Astrocyte (in vitro differentiated cells and primary cell): Measurements from ENCODE around the gene ADD3. TPM values are rescaled to one million over a fixed set of nuclear protein-coding genes. Genes with fewer than 3 reads are reported as not detected.

Experiments
- DNase-seq: peaks from one replicate; pipeline ENCODE4 v3.0.0-alpha.2; 2010; ENCODE audit warnings: low read depth
- FAIRE-seq: peaks from 2 replicates; lab custom pipeline; 2011; peaks lifted over from hg19 to GRCh38; lab: Jason Lieb, UNC
- H2AFZ ChIP-seq: 2 replicates; pipeline ENCODE4 v1.6.0; 2012; ENCODE audit warnings: low read depth, low read length, inconsistent platforms
- H3K27ac ChIP-seq: 2 replicates; pipeline ENCODE4 v1.5.1; 2011; ENCODE audit warnings: low read depth, low read length, inconsistent platforms
- H3K27me3 ChIP-seq: 2 replicates; pipeline ENCODE4 v1.6.0; 2011; ENCODE audit warnings: low read length, inconsistent platforms; ENCODE audit not compliant: insufficient read depth
- H3K36me3 ChIP-seq: 2 replicates; pipeline ENCODE4 v1.5.1; 2011; ENCODE audit warnings: low read length, inconsistent platforms; ENCODE audit not compliant: insufficient read depth
- H3K4me1 ChIP-seq: 2 replicates; pipeline ENCODE4 v1.5.1; 2011; ENCODE audit warnings: low read length, inconsistent platforms; ENCODE audit not compliant: insufficient read depth
- H3K4me2 ChIP-seq: 2 replicates; pipeline ENCODE4 v1.6.0; 2012; ENCODE audit warnings: low read length, inconsistent platforms
- H3K4me3 ChIP-seq: 2 replicates; pipeline ENCODE4 v1.5.1; 2011; ENCODE audit warnings: low read depth, mild to moderate bottlenecking, low read length, inconsistent platforms; ENCODE audit not compliant: insufficient read depth
- H3K79me2 ChIP-seq: 2 replicates; pipeline ENCODE4 v1.6.0; 2012; ENCODE audit warnings: mild to moderate bottlenecking, low read length, inconsistent platforms; ENCODE audit not compliant: insufficient read depth
- H3K9ac ChIP-seq: 2 replicates; pipeline ENCODE4 v1.6.0; 2012; ENCODE audit warnings: mild to moderate bottlenecking, low read length, inconsistent platforms
- H3K9me3 ChIP-seq: 2 replicates; pipeline ENCODE4 v1.5.1; 2012; ENCODE audit warnings: low read depth, mild to moderate bottlenecking, low read length, inconsistent platforms; ENCODE audit not compliant: insufficient read depth
- H4K20me1 ChIP-seq: 2 replicates; pipeline ENCODE4 v1.6.0; 2012; ENCODE audit warnings: low read length, inconsistent platforms; ENCODE audit not compliant: insufficient read depth
- H3K27ac Mint-ChIP-seq: one replicate; pipeline ENCODE4 v1.8.0; 2021; ENCODE audit warnings: mild to moderate bottlenecking, mixed read lengths; ENCODE audit not compliant: unreplicated experiment
- H3K27me3 Mint-ChIP-seq: one replicate; pipeline ENCODE4 v1.8.0; 2021; ENCODE audit warnings: low read depth, mixed read lengths; ENCODE audit not compliant: unreplicated experiment
- H3K36me3 Mint-ChIP-seq: one replicate; pipeline ENCODE4 v1.8.0; 2021; ENCODE audit warnings: low read depth, mixed read lengths; ENCODE audit not compliant: unreplicated experiment
- H3K4me1 Mint-ChIP-seq: one replicate; pipeline ENCODE4 v1.8.0; 2021; ENCODE audit warnings: low read depth, mixed read lengths; ENCODE audit not compliant: unreplicated experiment
- H3K4me3 Mint-ChIP-seq: one replicate; pipeline ENCODE4 v1.8.0; 2021; ENCODE audit warnings: mild to moderate bottlenecking, moderate library complexity, mixed read lengths; ENCODE audit not compliant: unreplicated experiment
- H3K9me3 Mint-ChIP-seq: one replicate; pipeline ENCODE4 v1.8.0; 2021; ENCODE audit warnings: mild to moderate bottlenecking, mixed read lengths; ENCODE audit not compliant: unreplicated experiment
- CTCF ChIP-seq: IDR thresholded peaks from 2 replicates; pipeline ENCODE4 v1.5.1; 2011; ENCODE audit warnings: low read depth, mild to moderate bottlenecking, inconsistent platforms, low read length, moderate library complexity; ENCODE audit not compliant: insufficient read depth
- EZH2 ChIP-seq: IDR thresholded peaks from 2 replicates; pipeline ENCODE4 v1.6.1; 2012; ENCODE audit warnings: mild to moderate bottlenecking, low read length, inconsistent platforms; ENCODE audit not compliant: insufficient read depth
- total RNA-seq: library from RNA; stranded (reverse); gene quantifications from 2 replicates; pipeline ENCODE4 v1.2.1, GENCODE V29; 2021

The ADD3 gene
- total RNA-seq, 1 donor from 2014 or later: 127 TPM

GRCh38 chr10:110003524-110003885, 4.3 kb upstream of the ADD3 start:
- peaks cover 4% of the 10 kb centered on the region for H3K79me2 ChIP-seq
- Mint-ChIP-seq H3K4me3 (peak overlapping the region; percentile 47), H3K9me3 (no peaks in the 10 kb centered on the region), H3K27me3 (no peaks in the 10 kb centered on the region), H3K27ac (no peak overlapping the region), H3K36me3 (peaks cover 3% of the 10 kb centered on the region), H3K4me1 (peaks cover 12% of the 10 kb centered on the region)
- H3K27ac ChIP-seq: no peak overlapping the region
- DNase-seq (no peak), FAIRE-seq (no peak)
- no peak overlapping the region for H3K4me3 ChIP-seq
- peaks cover under 1% of the 10 kb centered on the region for H4K20me1 ChIP-seq
- no peaks in the 10 kb centered on the region for H3K27me3 ChIP-seq
- H3K36me3 ChIP-seq: no peaks in the 10 kb centered on the region
- peak overlapping the region; percentile 19 for H3K4me2 ChIP-seq
- peak overlapping the region; percentile 65 for H2AFZ ChIP-seq
- H3K4me1 ChIP-seq: peaks cover 25% of the 10 kb centered on the region
- no peaks in the 10 kb centered on the region for H3K9me3 ChIP-seq
- no peak overlapping the region for H3K9ac ChIP-seq
- no peak for TF ChIP-seq CTCF
- no peak for TF ChIP-seq EZH2

- peak overlapping the region; percentile 94 for H3K4me2 ChIP-seq
- H3K36me3 ChIP-seq: no peaks in the 10 kb centered on the region
- peak overlapping the region; percentile 74 for H3K4me3 ChIP-seq
- peaks cover 41% of the 10 kb centered on the region for H3K4me1 ChIP-seq
- H3K27me3 ChIP-seq: no peaks in the 10 kb centered on the region
- peak overlapping the region; percentile 65 for H2AFZ ChIP-seq
- H3K27me3 Mint-ChIP-seq: no peaks in the 10 kb centered on the region
- peak overlapping the region; percentile 96 for H3K27ac ChIP-seq
- peaks cover 22% of the 10 kb centered on the region for H3K4me1 Mint-ChIP-seq
- H3K27ac Mint-ChIP-seq: no peak overlapping the region
- H3K9me3 Mint-ChIP-seq: no peaks in the 10 kb centered on the region
- peak; percentile 67 for DNase-seq
- peak overlapping the region; percentile 88 for H3K9ac ChIP-seq
- peaks cover 26% of the 10 kb centered on the region for H3K79me2 ChIP-seq
- peak; percentile 43 for FAIRE-seq
- H4K20me1 ChIP-seq: peaks cover 22% of the 10 kb centered on the region
- TF ChIP-seq EZH2 (no peak), CTCF (no peak)
- no peak overlapping the region for H3K4me3 Mint-ChIP-seq
- no peaks in the 10 kb centered on the region for H3K9me3 ChIP-seq
- no peaks in the 10 kb centered on the region for H3K36me3 Mint-ChIP-seq
Observed at GRCh38 chr10:110005719-110006118, 2.1 kb upstream of the ADD3 start.

- H3K36me3 Mint-ChIP-seq: no peaks in the 10 kb centered on the region
- peak overlapping the region; percentile 65 for H2AFZ ChIP-seq
Observed at GRCh38 chr10:110006358-110007160, 1.2 kb upstream of the ADD3 start.

More at GRCh38 chr10:110006358-110007160, 1.2 kb upstream of the ADD3 start:
- H3K79me2 ChIP-seq: peaks cover 35% of the 10 kb centered on the region
- Mint-ChIP-seq H3K9me3 (no peaks in the 10 kb centered on the region), H3K4me3 (no peak overlapping the region), H3K4me1 (peaks cover 28% of the 10 kb centered on the region), H3K27me3 (no peaks in the 10 kb centered on the region), H3K27ac (no peak overlapping the region)
- H3K27ac ChIP-seq: peak overlapping the region; percentile 96
- H3K36me3 ChIP-seq: no peaks in the 10 kb centered on the region
- H3K4me2 ChIP-seq: peak overlapping the region; percentile 94
- DNase-seq (peak; percentile 72), FAIRE-seq (no peak)
- H3K4me3 ChIP-seq: peak overlapping the region; percentile 74
- H3K9ac ChIP-seq: peak overlapping the region; percentile 88
- H3K27me3 ChIP-seq: no peaks in the 10 kb centered on the region
- peaks cover 28% of the 10 kb centered on the region for H4K20me1 ChIP-seq
- H3K4me1 ChIP-seq: peaks cover 43% of the 10 kb centered on the region
- TF ChIP-seq CTCF: no peak
- no peak for TF ChIP-seq EZH2
- no peaks in the 10 kb centered on the region for H3K9me3 ChIP-seq
